HepG2 (cell line): ENCODE measurements around the gene IGF2BP3.

ENCODE experiments used
- JUND ChIP-seq: sonication (generic); formaldehyde crosslinking; IDR thresholded peaks from 2 replicates; pipeline ENCODE4 v1.8.0; 2022; ENCODE audit warnings: mild to moderate bottlenecking, missing genetic modification reagents
- PTBP1 ChIP-seq: fragments of 200-400 bp; formaldehyde crosslinking; IDR thresholded peaks from 2 replicates; pipeline ENCODE4 v1.6.1; 2018; ENCODE audit warnings: low read length, low read depth; ENCODE audit not compliant: poor library complexity, severe bottlenecking
- SNAPC5 ChIP-seq: sonication (generic); formaldehyde crosslinking; IDR thresholded peaks from 2 replicates; pipeline ENCODE4 v1.8.1; 2023; ENCODE audit warnings: mild to moderate bottlenecking, missing genetic modification reagents, borderline replicate concordance
- ZNF12 ChIP-seq: sonication (generic); formaldehyde crosslinking; IDR thresholded peaks from 2 replicates; pipeline ENCODE4 v1.5.0; 2020; ENCODE audit warnings: missing genetic modification reagents
- ZNF777 ChIP-seq: sonication (generic); formaldehyde crosslinking; IDR thresholded peaks from 2 replicates; pipeline ENCODE4 v1.4.0; 2020; ENCODE audit warnings: missing genetic modification reagents
- ZNF839 ChIP-seq: sonication (generic); formaldehyde crosslinking; IDR thresholded peaks from 2 replicates; pipeline ENCODE4 v1.4.0; 2020; ENCODE audit warnings: missing genetic modification reagents, mild to moderate bottlenecking, borderline replicate concordance

- TF ChIP-seq ZNF839 (CRISPR knock-in tag) (no peak), ZNF777 (CRISPR knock-in tag) (no peak), PTBP1 (no peak), SNAPC5 (CRISPR knock-in tag) (no peak), ZNF12 (CRISPR knock-in tag) (no peak), JUND (no peak)
Observed at GRCh38 chr7:23394488-23395171, 75.7 kb downstream of the IGF2BP3 start.
